Naive B cell (primary cell): ENCODE measurements around the gene SYNGR3. TPM values are rescaled to one million over a fixed set of nuclear protein-coding genes. Genes with fewer than 3 reads are reported as not detected.
A peak's percentile ranks its signal among the peaks of the same experiment; 100 is the strongest.

Experiments used
- ATAC-seq, 2 donors: fragments of 150-1000 bp; cut with Tn5 transposase; 2 replicates each; pipeline ENCODE4 v1.10.0; 2021; ENCODE audit warnings: low read depth in 2 of 2, mild to moderate bottlenecking in 2 of 2, moderate library complexity in 2 of 2
- DNase-seq: peaks from one replicate; pipeline ENCODE4 v3.0.0; 2022
- H3K27ac Mint-ChIP-seq, 6 donors: one replicate each; pipeline ENCODE4 v1.8.0; 2020 to 2022; ENCODE audit warnings: mild to moderate bottlenecking in 6 of 6, mixed read lengths in 6 of 6, moderate library complexity in 5 of 6, inconsistent platforms in 2 of 6
- H3K27me3 Mint-ChIP-seq, 3 donors: one replicate each; pipeline ENCODE4 v1.8.0; 2021 to 2022; ENCODE audit warnings: mixed read lengths in 3 of 3, mild to moderate bottlenecking in 1 of 3
- H3K36me3 Mint-ChIP-seq, 2 donors: one replicate each; pipeline ENCODE4 v1.8.0; 2020 to 2022; ENCODE audit warnings: mixed read lengths in 2 of 2, inconsistent platforms in 1 of 2, mild to moderate bottlenecking in 1 of 2
- H3K4me1 Mint-ChIP-seq, 3 donors: one replicate each; pipeline ENCODE4 v1.8.0; 2020 to 2022; ENCODE audit warnings: mixed read lengths in 3 of 3, inconsistent platforms in 1 of 3, mild to moderate bottlenecking in 1 of 3, moderate library complexity in 1 of 3
- H3K4me3 Mint-ChIP-seq, 8 donors: one replicate each; pipeline ENCODE4 v1.8.0; 2020 to 2022; ENCODE audit warnings: mild to moderate bottlenecking in 8 of 8, mixed read lengths in 8 of 8, moderate library complexity in 8 of 8, inconsistent platforms in 2 of 8
- H3K9me3 Mint-ChIP-seq, 7 donors: one replicate each; pipeline ENCODE4 v1.8.0; 2020 to 2022; ENCODE audit warnings: mixed read lengths in 7 of 7, mild to moderate bottlenecking in 5 of 7, inconsistent platforms in 2 of 7, moderate library complexity in 1 of 7
- polyA plus RNA-seq, 6 donors: library from polyadenylated mRNA; unstranded; fragments of 300-500 nt; fragmentation: Illumina TruSeq; gene quantifications; one replicate each; pipeline ENCODE4 v1.2.3, GENCODE V29; 2021; ENCODE audit warnings: low read depth in 6 of 6

SYNGR3 gene
- polyA plus RNA-seq, 6 donors from 2014 or later: 1.5 to 4.1 (median 2.8) TPM; not detected in 1

DNA sequence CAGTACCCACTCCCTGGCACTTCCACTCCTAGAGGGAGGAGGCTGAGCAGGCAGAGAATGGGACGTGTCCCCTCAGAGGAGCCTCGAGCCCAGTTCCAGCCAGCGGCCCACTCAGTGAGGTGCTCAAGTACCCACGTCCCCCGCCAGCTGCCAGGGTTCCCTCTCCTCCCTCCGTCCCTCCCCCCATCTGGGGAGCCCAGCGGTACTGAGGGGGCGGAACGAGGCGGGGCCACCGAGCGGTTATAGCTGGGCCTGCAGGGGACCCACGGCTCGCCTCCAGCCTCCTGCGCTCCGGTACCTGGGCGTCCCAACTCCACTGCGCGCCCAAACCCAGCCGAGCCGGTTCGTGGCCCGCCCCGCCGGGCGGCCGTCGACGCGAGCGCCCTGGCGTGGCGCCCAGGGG, 29.7 kb downstream of the SYNGR3 start, which contains the start of gene NPW:
Gene NPW, plus strand, starts transcription at position 268 of the 403 bp plus-strand sequence.
- Mint-ChIP-seq H3K4me3 (peak within 1 kb of the TSS in 7 of 8 donors; percentile 52 to 72 (median 55)), H3K27me3 (peaks cover 11 to 57% (median 39%) of the 10 kb centered on the region in 3 donors), H3K4me1 (peaks cover 16 to 22% (median 20%) of the 10 kb centered on the region in 3 donors), H3K36me3 (no peaks in the 10 kb centered on the region), H3K27ac (peak within 1 kb of the TSS in 1 of 6 donors; percentile 76), H3K9me3 (peaks cover 0 to 1% (median 0%) of the 10 kb centered on the region in 7 donors)
- ATAC-seq: peak; percentile 22 to 24
- DNase-seq: no peak

DNA sequence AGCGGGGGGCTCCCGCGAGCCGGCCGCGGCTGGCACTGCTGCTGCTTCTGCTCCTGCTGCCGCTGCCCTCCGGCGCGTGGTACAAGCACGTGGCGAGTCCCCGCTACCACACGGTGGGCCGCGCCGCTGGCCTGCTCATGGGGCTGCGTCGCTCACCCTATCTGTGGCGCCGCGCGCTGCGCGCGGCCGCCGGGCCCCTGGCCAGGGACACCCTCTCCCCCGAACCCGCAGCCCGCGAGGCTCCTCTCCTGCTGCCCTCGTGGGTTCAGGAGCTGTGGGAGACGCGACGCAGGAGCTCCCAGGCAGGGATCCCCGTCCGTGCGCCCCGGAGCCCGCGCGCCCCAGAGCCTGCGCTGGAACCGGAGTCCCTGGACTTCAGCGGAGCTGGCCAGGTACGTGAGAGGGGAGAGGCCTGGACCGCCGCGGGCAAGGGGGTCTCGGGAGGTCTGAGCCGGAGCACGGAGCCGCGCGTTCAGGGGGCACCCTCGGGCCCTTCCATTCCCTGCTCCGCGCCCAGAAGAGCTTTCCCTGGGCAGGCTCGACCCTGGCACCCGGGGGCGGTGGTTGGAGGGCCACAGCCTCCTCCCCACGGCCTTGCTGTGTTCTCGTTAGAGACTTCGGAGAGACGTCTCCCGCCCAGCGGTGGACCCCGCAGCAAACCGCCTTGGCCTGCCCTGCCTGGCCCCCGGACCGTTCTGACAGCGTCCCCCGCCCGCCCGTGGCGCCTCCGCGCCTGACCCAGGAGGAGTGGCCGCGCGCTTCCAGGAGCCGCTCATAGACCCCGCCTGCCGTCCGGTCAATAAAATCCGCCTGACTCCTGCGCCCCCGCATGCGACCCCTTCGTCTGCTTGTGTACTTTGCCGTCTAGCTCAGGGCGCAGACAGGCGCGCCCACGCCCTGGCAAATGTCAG, 30.4 kb downstream of the SYNGR3 start:
- ATAC-seq: no peak
- H3K27ac Mint-ChIP-seq: peak overlapping the region in 1 of 6 donors; percentile 76
- peaks cover 16 to 24% (median 22%) of the 10 kb centered on the region in 3 donors for H3K4me1 Mint-ChIP-seq
- DNase-seq: no peak
- peaks cover 11 to 63% (median 44%) of the 10 kb centered on the region in 3 donors for H3K27me3 Mint-ChIP-seq
- peak overlapping the region in 6 of 8 donors; percentile 45 to 70 (median 54) for H3K4me3 Mint-ChIP-seq
- H3K36me3 Mint-ChIP-seq: no peaks in the 10 kb centered on the region
- H3K9me3 Mint-ChIP-seq: peaks cover 0 to 1% (median 0%) of the 10 kb centered on the region in 7 donors

DNA sequence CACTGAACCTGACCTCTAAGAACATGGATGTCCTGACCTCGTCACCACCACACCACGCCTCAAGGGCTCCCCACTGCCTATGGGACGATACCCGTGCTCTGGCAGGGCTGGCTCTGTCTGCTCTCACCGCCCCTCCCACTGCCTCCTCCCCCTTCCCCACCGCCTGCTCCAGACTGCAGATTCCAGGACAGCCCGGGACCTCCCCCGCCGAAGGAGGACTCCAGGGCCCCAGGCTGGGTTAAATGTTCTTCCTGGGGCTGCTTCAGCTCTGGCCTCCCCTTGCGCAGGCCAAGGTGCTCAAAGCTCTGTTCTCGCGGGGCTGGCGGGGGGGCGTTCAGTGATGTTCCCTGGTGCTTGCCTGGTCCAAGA, 32.9 kb downstream of the SYNGR3 start:
- H3K4me1 Mint-ChIP-seq: peaks cover 22 to 30% (median 28%) of the 10 kb centered on the region in 3 donors
- no peaks in the 10 kb centered on the region for H3K36me3 Mint-ChIP-seq
- H3K4me3 Mint-ChIP-seq: peak overlapping the region; percentile 34 to 89 (median 82)
- ATAC-seq (peak; percentile 34 to 36), DNase-seq (no peak)
- H3K27me3 Mint-ChIP-seq: peaks cover 16 to 69% (median 52%) of the 10 kb centered on the region in 3 donors
- peak overlapping the region in 3 of 6 donors; percentile 69 to 84 (median 76) for H3K27ac Mint-ChIP-seq
- H3K9me3 Mint-ChIP-seq: peaks cover 0 to 1% (median 0%) of the 10 kb centered on the region in 7 donors

DNA sequence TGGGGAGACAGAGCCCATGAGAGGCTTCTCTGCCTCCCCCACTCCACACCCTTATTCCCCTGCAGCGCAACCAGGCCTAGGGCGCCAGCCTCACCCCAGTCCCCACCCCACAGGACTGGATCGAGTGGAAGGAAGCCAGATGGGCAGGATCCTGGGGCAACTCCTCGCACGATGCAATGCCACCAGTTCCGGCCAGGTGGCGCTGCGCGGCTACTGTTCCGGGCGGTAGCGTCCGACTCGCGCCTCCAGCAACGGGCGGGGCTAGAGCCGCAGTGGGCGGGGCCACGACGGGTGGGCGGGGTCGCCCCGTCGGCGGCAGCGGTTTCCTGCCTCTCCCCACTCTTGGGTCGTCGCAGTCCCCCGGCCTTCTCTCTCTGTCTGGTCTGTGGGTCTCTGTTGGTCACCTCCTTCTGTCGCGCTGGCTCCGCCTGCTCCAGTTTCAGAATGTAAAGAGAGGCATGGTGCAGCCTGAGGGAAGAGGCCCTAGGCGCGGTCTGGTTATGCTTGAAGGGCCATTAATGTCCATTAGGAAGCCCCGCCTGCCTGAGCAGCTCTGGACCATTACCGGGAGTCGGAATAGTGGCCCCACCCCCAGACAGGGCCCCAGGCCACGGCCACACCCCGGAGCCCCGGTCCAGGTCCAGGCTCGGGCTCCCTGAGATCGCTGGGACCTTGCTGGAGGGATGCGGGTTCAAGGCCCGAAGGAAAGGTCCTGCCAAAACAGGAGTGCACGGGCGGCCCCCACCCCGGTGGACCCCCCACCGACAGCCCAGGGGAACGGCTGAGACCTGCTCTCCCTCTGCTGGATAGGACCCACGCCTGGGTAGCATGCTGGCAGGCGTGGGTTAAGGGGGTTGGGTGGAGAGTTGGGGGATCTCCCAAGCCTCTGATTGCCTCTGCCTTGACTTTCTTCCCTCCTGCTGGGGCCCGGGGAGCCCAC, 33.6 kb downstream of the SYNGR3 start:
- peaks cover 17 to 70% (median 46%) of the 10 kb centered on the region in 3 donors for H3K27me3 Mint-ChIP-seq
- H3K36me3 Mint-ChIP-seq: no peaks in the 10 kb centered on the region

DNA sequence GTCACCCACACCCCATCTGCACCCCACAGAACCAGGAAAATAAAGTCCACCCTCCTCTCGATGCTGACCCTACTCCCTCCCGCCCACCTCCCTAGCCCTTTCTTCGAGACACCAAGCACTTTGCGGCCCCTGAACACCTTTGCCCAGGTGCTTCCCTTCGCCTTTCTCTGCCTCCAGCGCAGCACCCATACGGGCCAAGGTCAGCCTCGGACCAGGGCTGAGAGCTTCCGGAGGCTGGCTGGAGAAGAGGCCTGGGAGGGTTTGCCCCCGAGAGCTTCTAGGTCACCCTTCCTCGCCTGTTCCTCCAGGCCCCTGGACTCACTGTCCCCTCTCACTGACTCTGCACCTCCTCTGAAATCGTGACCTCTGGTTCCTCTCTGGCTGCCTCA, 34.3 kb downstream of the SYNGR3 start:
- peak overlapping the region in 5 of 8 donors; percentile 24 to 68 (median 56) for H3K4me3 Mint-ChIP-seq
- H3K27me3 Mint-ChIP-seq: peaks cover 17 to 71% (median 46%) of the 10 kb centered on the region in 3 donors
- H3K36me3 Mint-ChIP-seq: no peaks in the 10 kb centered on the region
- peaks cover 0 to 1% (median 0%) of the 10 kb centered on the region in 7 donors for H3K9me3 Mint-ChIP-seq
- peak overlapping the region in 1 of 6 donors; percentile 62 for H3K27ac Mint-ChIP-seq
- H3K4me1 Mint-ChIP-seq: peaks cover 22 to 34% (median 29%) of the 10 kb centered on the region in 3 donors
- DNase-seq (no peak), ATAC-seq (no peak)

More for the DNA sequence above, 33.6 kb downstream of the SYNGR3 start:
- peaks cover 0 to 1% (median 0%) of the 10 kb centered on the region in 7 donors for H3K9me3 Mint-ChIP-seq
- DNase-seq (peak; percentile 92), ATAC-seq (peak; percentile 69 to 76)
- H3K27ac Mint-ChIP-seq: peak overlapping the region; percentile 63 to 91 (median 76)
- peak overlapping the region; percentile 34 to 89 (median 82) for H3K4me3 Mint-ChIP-seq
- peaks cover 22 to 34% (median 29%) of the 10 kb centered on the region in 3 donors for H3K4me1 Mint-ChIP-seq

DNA sequence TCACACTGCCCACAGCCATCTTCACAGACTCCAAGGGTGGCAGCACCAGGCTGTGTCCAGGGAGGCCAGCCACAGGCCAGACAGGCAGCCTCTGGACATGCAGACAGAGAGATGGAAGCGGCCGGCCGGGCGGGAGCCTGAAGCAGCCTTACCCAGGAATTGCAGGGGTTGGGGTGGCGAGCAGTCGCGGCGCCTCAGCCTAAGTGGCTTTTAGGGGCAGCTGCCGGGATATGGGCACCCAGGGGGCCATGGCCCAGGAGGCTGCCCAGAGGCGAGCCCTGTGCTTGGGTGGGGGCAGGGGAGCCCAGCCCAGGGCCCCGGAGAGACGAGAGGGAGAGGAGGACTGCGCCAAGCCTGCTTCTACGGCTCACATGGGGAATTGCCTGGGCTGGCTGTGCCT, 35.5 kb downstream of the SYNGR3 start:
- Mint-ChIP-seq H3K27ac (no peak overlapping the region), H3K4me1 (peaks cover 22 to 34% (median 29%) of the 10 kb centered on the region in 3 donors), H3K9me3 (peaks cover 0 to 1% (median 0%) of the 10 kb centered on the region in 7 donors), H3K27me3 (peaks cover 17 to 75% (median 45%) of the 10 kb centered on the region in 3 donors), H3K36me3 (no peaks in the 10 kb centered on the region), H3K4me3 (peak overlapping the region in 5 of 8 donors; percentile 19 to 68 (median 59))
- DNase-seq: no peak
- no peak for ATAC-seq

DNA sequence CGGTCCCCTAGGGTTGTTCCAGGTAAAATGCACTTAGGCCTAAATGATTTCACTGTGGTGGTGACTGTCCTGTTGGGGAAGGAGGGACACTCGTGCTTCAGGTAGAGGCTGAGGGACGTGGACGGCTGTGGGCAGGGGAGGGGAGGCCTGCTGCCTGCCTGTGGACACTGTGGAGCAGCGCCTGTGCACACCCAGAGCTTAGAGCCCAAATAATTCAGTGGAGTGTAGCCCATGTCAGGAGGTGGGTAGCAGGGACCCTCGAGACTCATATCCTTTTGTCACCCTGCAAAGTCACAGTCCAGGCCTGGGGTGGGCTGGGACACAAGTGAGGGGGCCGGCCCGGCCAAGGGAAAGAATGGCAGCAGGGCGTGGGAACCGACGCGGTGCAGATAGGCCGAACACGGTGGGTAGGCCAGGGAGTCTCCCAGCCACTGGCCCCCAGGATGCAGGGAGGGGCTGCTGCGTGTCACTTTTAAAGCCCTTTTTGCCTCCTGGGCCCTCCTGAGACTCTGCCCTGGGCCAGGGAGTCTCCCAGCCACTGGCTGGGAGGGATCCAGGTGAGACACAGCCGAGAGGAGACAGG, 36.2 kb downstream of the SYNGR3 start:
- peaks cover 17 to 68% (median 45%) of the 10 kb centered on the region in 3 donors for H3K27me3 Mint-ChIP-seq
- peaks cover 22 to 29% (median 24%) of the 10 kb centered on the region in 3 donors for H3K4me1 Mint-ChIP-seq
- H3K4me3 Mint-ChIP-seq: peak overlapping the region in 7 of 8 donors; percentile 59 to 82 (median 65)
- no peaks in the 10 kb centered on the region for H3K36me3 Mint-ChIP-seq
- DNase-seq (no peak), ATAC-seq (no peak)
- H3K27ac Mint-ChIP-seq: no peak overlapping the region
- H3K9me3 Mint-ChIP-seq: peaks cover 0 to 1% (median 0%) of the 10 kb centered on the region in 7 donors

DNA sequence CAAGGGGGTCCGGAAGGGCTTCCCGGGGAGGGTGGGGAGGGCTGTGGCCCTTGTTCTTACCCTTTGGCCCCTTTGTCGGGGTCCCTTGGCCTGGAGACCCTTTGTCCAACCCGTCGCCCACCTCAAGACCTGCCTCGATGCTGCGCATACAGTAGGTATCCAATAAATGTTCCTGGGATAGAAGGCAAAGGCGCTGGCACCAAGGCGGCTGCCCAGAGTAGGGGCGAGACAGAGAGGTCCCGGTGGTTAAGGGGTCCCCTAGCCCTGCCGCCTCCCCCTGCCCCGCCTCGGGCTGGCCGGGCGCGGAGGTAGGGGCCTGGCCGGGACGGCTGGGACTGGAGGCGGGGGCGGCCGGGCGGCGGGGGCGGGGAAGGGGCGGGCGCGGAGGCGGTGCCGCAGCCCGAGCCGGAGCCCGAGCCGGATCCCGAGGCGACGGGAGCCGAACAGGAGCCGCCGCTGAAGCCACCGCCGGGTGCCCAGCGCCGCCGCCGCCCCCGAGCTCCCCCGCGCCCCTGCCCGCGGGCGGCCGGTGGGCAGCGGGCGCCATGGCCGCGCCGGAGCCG, 36.8 kb downstream of the SYNGR3 start, which contains the start of gene NHERF2:
Gene NHERF2, plus strand, starts transcription at position 442 of the 563 bp plus-strand sequence. Its CDS starts 104 bp downstream, at position 546.
- H3K4me3 Mint-ChIP-seq: peak within 1 kb of the TSS; percentile 68 to 88 (median 82)
- peak in 1 of 2 donors; percentile 9 for ATAC-seq
- H3K36me3 Mint-ChIP-seq: no peaks in the 10 kb centered on the region
- peaks cover 0 to 1% (median 0%) of the 10 kb centered on the region in 7 donors for H3K9me3 Mint-ChIP-seq
- peaks cover 17 to 62% (median 41%) of the 10 kb centered on the region in 3 donors for H3K27me3 Mint-ChIP-seq
- H3K4me1 Mint-ChIP-seq: peaks cover 22 to 29% (median 22%) of the 10 kb centered on the region in 3 donors
- DNase-seq: no peak
- H3K27ac Mint-ChIP-seq: peak within 1 kb of the TSS in 2 of 6 donors; percentile 37 to 44

DNA sequence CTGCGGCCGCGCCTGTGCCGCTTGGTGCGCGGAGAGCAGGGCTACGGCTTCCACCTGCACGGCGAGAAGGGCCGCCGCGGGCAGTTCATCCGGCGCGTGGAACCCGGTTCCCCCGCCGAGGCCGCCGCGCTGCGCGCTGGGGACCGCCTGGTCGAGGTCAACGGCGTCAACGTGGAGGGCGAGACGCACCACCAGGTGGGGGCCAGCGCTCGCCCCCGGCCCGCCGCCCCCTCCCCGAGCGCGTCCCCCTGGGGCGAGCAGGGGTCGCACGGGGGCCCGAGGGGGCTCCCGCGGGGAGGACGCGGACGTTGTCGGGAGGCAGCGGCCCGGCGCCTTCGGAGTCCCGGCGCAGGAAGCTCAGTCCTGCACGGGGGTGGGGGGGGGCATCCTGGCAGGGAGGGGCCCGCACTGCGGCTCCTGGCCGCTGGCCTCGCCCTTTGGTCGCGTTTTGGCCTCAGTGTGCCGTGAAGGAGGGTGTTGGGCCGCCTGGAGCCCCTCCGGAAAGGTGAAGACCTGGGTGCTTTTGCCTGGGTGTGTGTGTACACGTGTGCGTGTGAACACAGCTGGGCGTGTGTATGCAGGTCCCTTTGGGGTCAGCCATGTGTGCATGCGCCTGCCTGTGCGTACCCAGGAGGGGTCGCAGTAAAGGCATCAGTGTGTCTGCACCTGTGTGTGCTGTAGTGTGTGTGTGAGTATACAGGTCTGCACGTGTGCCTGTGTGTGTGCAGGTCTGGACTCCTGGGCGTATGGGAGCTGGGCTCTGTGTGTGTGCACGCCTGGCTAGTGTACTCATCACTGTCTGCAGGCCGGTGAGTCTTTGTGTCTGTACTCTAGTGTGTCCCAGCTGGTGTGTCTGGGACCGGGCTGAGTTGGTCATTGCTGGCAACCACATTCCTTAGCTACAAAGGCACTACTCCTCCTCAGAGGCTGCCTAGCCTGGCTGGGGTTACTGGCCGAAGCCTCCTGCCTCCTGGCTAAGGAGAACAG, 37.5 kb downstream of the SYNGR3 start:
- no peaks in the 10 kb centered on the region for H3K36me3 Mint-ChIP-seq
- H3K27ac Mint-ChIP-seq: peak overlapping the region in 2 of 6 donors; percentile 37 to 44
- H3K4me3 Mint-ChIP-seq: peak overlapping the region; percentile 68 to 88 (median 82)
- peaks cover 20 to 29% (median 22%) of the 10 kb centered on the region in 3 donors for H3K4me1 Mint-ChIP-seq
- no peak for DNase-seq
- peaks cover 0 to 1% (median 0%) of the 10 kb centered on the region in 7 donors for H3K9me3 Mint-ChIP-seq
- ATAC-seq: peak; percentile 40 to 45
- H3K27me3 Mint-ChIP-seq: peaks cover 17 to 61% (median 36%) of the 10 kb centered on the region in 3 donors

DNA sequence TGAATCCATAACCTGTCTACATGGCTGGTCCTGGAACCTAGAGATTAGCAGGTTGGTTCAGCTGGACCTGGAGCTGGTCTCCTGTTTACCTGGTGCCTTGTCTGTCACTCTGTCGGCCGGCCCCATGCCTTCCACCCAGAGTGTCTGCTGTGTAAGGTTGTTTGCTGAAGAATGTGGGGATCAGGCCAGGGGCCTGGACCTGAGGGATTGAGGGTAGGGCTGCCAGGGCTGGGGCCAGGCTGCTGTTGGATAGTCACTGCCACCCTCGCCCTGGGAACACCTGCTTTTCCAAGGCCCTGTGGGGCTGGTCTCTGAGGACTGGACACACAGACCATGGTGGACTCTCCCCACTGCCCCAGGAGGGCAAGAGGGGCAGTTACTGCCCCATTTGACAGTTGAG, 38.4 kb downstream of the SYNGR3 start:
- peaks cover 11 to 21% (median 14%) of the 10 kb centered on the region in 3 donors for H3K4me1 Mint-ChIP-seq
- peak overlapping the region in 7 of 8 donors; percentile 24 to 88 (median 82) for H3K4me3 Mint-ChIP-seq
- H3K27ac Mint-ChIP-seq: peak overlapping the region in 2 of 6 donors; percentile 24 to 47
- H3K9me3 Mint-ChIP-seq: no peaks in the 10 kb centered on the region
- DNase-seq (no peak), ATAC-seq (no peak)
- no peaks in the 10 kb centered on the region for H3K36me3 Mint-ChIP-seq
- H3K27me3 Mint-ChIP-seq: peaks cover 13 to 59% (median 29%) of the 10 kb centered on the region in 3 donors
